ENCODE data around the gene CHD2. TPM values are rescaled to one million over a fixed set of nuclear protein-coding genes. Genes with fewer than 3 reads are reported as not detected.

CHD2 gene
- total RNA-seq, 4 donors from 2014 or later: 41.9 to 144 (median 81.8) TPM

DNA sequence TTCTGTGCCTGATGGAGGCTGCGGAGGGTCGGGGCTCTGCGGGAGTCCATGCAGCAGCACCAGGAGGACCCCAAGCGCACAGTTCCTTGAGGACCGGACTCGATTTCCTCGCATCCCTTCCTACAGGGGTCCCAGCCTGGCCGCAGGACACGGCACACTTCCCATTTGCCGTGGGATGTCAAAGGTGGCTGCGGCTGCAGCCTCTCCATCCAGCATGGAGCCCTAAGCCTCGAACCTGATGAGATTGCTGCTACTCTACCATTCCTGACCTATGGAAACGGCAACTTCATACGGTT lies 148.2 kb downstream of the CHD2 start:
- no CpG with 5 or more reads among the region's 14 CpGs for whole genome bisulfite sequencing, 2 donors (ENCODE audit: low coverage in 1 of 2)
- Histone ChIP-seq H3K27ac (peak overlapping the region in 3 of 4 donors; percentile 62 to 64 (median 63)), H3K36me3 (peaks cover 0 to 98% of the 10 kb centered on the region in 2 donors)

DNA sequence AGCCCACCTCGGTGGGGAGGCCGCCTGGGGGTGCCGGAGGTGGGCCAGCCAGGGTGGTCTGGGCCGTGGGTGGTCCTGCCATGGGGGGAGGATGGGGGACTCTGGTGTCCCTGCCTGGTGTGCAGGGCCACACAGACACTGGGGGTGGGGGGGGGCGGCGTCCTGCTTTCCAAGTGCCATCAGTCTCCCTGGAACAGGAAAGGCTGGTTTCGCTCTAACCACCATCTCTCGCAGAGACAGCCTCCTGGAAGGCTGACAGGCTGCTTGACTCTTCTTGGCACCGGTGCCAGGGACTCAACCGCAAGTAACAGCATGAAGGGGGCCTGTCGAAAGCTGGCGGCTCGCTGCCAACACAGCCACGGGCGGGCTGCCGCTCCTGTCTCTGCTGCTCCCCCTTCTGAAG lies 148.6 kb downstream of the CHD2 start:
- Histone ChIP-seq H3K4me1 (peaks cover 0 to 89% (median 12%) of the 10 kb centered on the region in 3 donors), H3K27me3 (no peaks in the 10 kb centered on the region), H3K9me3 (peaks cover 0 to 13% (median 0%) of the 10 kb centered on the region in 3 donors), H3K4me3 (no peak overlapping the region), H3K27ac (peak overlapping the region in 3 of 4 donors; percentile 62 to 64 (median 63)), H3K36me3 (peaks cover 0 to 98% of the 10 kb centered on the region in 2 donors)
- peak; percentile 32 for ATAC-seq
- WGBS, 2 donors (ENCODE audit: low coverage in 1 of 2): no CpG with 5 or more reads among the region's 16 CpGs
- no peak for TF ChIP-seq EP300 (IDR thresholded peaks at IDR 0.05)
- TF ChIP-seq, protein P1, sequence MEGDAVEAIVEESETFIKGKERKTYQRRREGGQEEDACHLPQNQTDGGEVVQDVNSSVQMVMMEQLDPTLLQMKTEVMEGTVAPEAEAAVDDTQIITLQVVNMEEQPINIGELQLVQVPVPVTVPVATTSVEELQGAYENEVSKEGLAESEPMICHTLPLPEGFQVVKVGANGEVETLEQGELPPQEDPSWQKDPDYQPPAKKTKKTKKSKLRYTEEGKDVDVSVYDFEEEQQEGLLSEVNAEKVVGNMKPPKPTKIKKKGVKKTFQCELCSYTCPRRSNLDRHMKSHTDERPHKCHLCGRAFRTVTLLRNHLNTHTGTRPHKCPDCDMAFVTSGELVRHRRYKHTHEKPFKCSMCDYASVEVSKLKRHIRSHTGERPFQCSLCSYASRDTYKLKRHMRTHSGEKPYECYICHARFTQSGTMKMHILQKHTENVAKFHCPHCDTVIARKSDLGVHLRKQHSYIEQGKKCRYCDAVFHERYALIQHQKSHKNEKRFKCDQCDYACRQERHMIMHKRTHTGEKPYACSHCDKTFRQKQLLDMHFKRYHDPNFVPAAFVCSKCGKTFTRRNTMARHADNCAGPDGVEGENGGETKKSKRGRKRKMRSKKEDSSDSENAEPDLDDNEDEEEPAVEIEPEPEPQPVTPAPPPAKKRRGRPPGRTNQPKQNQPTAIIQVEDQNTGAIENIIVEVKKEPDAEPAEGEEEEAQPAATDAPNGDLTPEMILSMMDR (IDR thresholded peaks at IDR 0.05): no peak
- no peak for TF ChIP-seq POLR2A (IDR thresholded peaks at IDR 0.05)
- no peak for TF ChIP-seq POLR2AphosphoS5 (IDR thresholded peaks at IDR 0.05)

More for the DNA sequence above, 148.2 kb downstream of the CHD2 start:
- Histone ChIP-seq H3K9me3 (peaks cover 0 to 13% (median 0%) of the 10 kb centered on the region in 3 donors), H3K4me3 (no peak overlapping the region), H3K4me1 (peaks cover 0 to 89% (median 12%) of the 10 kb centered on the region in 3 donors), H3K27me3 (no peaks in the 10 kb centered on the region)
- ATAC-seq: no peak
- TF ChIP-seq POLR2A (IDR thresholded peaks at IDR 0.05): no peak
- no peak for TF ChIP-seq EP300 (IDR thresholded peaks at IDR 0.05)
- no peak for TF ChIP-seq POLR2AphosphoS5 (IDR thresholded peaks at IDR 0.05)
- TF ChIP-seq, protein P1 (IDR thresholded peaks at IDR 0.05): no peak

DNA sequence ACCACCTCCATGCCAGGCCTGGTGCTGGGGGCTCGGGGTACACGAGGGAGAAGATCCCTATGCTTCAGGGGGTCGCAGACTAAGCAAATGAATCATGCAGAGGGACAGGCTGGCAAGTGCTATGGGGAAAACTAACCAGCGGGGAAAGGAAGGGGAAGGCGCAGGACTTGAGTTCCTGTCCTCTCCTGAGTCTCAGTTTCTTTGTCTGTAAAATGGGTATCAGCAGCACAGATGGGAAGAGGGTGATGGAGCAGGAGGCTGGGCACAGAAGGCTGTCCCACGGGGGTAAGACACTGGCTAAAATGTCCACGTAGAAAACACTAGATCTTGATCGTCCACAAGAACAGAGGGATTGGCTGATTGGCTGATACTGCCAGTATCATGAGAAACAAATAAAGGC lies 149.1 kb downstream of the CHD2 start:
- Histone ChIP-seq H3K4me3 (no peak overlapping the region), H3K36me3 (peaks cover 0 to 98% of the 10 kb centered on the region in 2 donors), H3K27me3 (no peaks in the 10 kb centered on the region), H3K27ac (peak overlapping the region in 3 of 4 donors; percentile 62 to 64 (median 63)), H3K9me3 (peaks cover 0 to 13% (median 0%) of the 10 kb centered on the region in 3 donors), H3K4me1 (peaks cover 0 to 89% (median 12%) of the 10 kb centered on the region in 3 donors)
- WGBS, 2 donors (ENCODE audit: low coverage in 1 of 2): 46 to 54% methylated on average over 6 to 7 of the region's 8 CpGs
- ATAC-seq: no peak
- TF ChIP-seq EP300 (IDR thresholded peaks at IDR 0.05) (no peak), POLR2A (IDR thresholded peaks at IDR 0.05) (no peak), POLR2AphosphoS5 (IDR thresholded peaks at IDR 0.05) (no peak)
- TF ChIP-seq, protein P1 (IDR thresholded peaks at IDR 0.05): no peak

DNA sequence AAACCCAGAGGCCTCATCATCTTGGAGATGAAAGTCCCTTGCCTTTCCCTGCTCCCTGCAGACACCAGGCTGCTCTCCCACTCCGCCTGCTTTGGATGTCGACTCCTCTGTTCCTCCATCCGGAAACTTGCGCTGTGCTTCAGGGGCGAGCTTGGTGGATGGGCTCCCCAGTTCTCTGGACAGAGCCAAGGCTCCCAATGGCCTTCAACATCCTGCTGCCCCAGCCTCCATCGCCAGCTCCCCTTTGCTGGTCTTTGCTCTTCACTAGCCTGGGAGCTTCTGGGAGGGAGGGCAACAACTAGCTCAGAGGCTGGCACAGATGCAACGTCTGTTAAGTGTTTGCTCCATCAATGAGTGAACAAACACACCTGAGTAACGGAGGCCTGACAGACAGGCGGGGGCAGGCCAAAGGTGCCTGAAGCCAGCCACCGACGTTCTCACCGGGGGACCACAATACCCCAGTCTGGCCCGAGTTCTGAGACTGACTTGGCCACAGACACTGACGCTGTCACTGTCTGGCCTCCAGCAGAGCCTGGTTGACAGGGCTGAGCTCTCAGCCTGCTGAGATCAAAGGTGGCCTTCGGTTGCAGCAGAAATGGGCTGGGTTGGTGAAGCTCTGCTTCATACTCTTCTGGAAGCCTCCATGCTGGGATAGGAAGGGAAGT lies 149.9 kb downstream of the CHD2 start:
- Histone ChIP-seq H3K4me3 (no peak overlapping the region), H3K27ac (peak overlapping the region in 3 of 4 donors; percentile 5 to 63 (median 62)), H3K9me3 (peaks cover 0 to 13% (median 0%) of the 10 kb centered on the region in 3 donors), H3K27me3 (no peaks in the 10 kb centered on the region), H3K4me1 (peaks cover 0 to 89% (median 12%) of the 10 kb centered on the region in 3 donors), H3K36me3 (peaks cover 0 to 98% of the 10 kb centered on the region in 2 donors)
- TF ChIP-seq EP300 (IDR thresholded peaks at IDR 0.05): no peak
- no peak for TF ChIP-seq POLR2A (IDR thresholded peaks at IDR 0.05)
- TF ChIP-seq POLR2AphosphoS5 (IDR thresholded peaks at IDR 0.05): no peak
- TF ChIP-seq, protein P1 (IDR thresholded peaks at IDR 0.05): no peak
- 67% methylated on average over 7 of the region's 15 CpGs; no CpG with 5 or more reads in 1 of the 2 donors for WGBS, 2 donors (ENCODE audit: low coverage in 1 of 2)
- ATAC-seq: no peak

DNA sequence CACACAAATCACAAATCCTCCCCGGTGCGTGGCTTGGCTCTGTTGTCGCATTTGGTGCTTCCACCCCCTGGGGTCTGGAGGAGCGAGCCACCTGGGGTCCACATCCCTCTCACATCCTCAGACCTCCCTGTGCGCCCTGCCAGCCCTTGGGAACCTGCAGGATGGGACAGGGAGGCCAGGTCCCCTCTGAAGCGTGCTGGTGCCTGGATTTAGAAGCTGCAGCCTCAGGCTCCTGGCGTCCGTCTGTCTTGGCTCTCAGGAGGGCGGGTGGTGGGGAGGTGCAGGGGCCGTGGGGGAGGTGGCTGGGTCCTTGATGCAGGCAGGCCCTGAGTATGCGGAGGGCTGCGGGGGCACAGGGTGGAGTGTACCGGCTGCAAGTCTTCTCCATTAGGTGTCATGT lies 150.5 kb downstream of the CHD2 start:
- H3K4me1 ChIP-seq: peaks cover 0 to 89% (median 15%) of the 10 kb centered on the region in 3 donors
- WGBS, 2 donors (ENCODE audit: low coverage in 1 of 2): 80% methylated on average over 2 of the region's 13 CpGs; no CpG with 5 or more reads in 1 of the 2 donors
- H3K9me3 ChIP-seq: peaks cover 0 to 13% (median 0%) of the 10 kb centered on the region in 3 donors
- H3K4me3 ChIP-seq: no peak overlapping the region
- H3K36me3 ChIP-seq: peaks cover 0 to 98% of the 10 kb centered on the region in 2 donors
- no peaks in the 10 kb centered on the region for H3K27me3 ChIP-seq
- peak overlapping the region in 3 of 4 donors; percentile 5 to 63 (median 62) for H3K27ac ChIP-seq
- TF ChIP-seq, protein P1 (IDR thresholded peaks at IDR 0.05): no peak
- TF ChIP-seq POLR2AphosphoS5 (IDR thresholded peaks at IDR 0.05) (no peak), EP300 (IDR thresholded peaks at IDR 0.05) (no peak), POLR2A (IDR thresholded peaks at IDR 0.05) (no peak)
- ATAC-seq: no peak
